Myocyte (in vitro differentiated cells): ENCODE measurements around the gene TRPM3. TPM values are rescaled to one million over a fixed set of nuclear protein-coding genes. Genes with fewer than 3 reads are reported as not detected.
"Not testable (repeated sequence)": the region's sequence is repeated elsewhere in the genome, so short reads cannot be mapped to it uniquely, and the experiment has no call there.

Experiments
- DNase-seq: peaks from one replicate; pipeline ENCODE4 v3.0.0-alpha.2; 2012; ENCODE audit warnings: low read depth
- total RNA-seq: library from RNA; depleted of rRNA; stranded (reverse); fragments of >200 nt; gene quantifications from 2 replicates; pipeline ENCODE4 v1.2.3, GENCODE V29; 2014

TRPM3 gene
- total RNA-seq, 1 donor from 2014 or later = 0.45 TPM

DNA sequence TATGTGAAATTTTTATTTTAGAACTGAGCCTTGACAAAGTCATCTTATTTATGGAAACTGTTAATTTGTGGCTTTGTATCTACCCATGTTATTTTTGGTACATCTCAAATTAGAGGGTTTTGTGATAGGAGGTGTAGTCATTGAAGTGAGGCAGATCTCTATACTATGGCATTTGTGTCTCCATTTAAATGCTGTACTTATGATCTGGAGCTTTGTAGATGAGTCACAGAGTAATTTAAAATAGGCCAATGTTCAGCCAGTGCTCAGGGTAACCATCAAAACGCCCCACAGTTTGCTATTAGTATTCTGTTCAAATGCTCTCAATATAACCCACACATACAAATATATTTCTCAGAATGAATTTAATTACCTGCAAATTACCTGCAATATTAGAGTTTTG, 355.5 kb downstream of the TRPM3 start:
- no peak for DNase-seq

GRCh38 chr9:70761139-70761670, 360.2 kb downstream of the TRPM3 start:
- no peak for DNase-seq

DNA sequence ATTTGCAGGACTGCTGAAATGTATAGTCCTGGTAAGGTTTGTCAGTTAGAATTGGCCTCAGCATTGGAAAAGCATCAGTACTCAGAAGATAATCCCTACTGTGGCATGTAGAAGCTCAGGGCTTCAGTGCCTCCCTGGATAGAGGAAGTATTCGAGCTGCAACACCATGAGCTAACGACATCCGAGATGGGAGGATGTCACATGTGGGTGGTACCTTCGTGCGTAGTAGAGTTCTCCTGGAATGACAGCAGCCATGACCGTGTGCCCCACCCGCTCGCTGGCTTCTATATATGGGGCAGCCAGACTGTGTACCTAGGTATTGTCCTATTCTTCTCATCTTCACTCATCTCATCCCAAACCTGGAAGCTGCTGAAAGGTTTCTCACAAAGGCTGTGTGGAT, 361.2 kb downstream of the TRPM3 start:
- no peak for DNase-seq

DNA sequence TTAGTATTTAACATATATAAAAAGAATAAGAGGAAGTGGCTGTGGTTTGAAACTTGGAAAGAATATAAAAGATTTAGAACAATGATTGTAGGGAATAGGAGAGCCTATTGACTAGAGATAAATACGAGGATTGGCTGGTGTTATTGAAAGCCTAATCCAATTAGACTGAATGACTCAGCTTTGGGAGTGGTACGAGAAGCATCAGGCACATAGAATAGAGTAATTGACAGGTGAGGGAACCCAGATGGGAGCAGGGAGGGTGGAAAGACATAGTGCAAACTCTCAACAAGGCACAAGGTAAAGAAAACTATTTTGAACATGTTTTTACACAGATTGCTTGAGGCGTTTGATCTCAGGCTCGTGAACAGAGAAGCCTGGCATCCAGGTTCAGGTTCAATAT, 368.1 kb downstream of the TRPM3 start:
- no peak for DNase-seq

GRCh38 chr9:70749066-70749465, 372.4 kb downstream of the TRPM3 start:
- no peak for DNase-seq

DNA sequence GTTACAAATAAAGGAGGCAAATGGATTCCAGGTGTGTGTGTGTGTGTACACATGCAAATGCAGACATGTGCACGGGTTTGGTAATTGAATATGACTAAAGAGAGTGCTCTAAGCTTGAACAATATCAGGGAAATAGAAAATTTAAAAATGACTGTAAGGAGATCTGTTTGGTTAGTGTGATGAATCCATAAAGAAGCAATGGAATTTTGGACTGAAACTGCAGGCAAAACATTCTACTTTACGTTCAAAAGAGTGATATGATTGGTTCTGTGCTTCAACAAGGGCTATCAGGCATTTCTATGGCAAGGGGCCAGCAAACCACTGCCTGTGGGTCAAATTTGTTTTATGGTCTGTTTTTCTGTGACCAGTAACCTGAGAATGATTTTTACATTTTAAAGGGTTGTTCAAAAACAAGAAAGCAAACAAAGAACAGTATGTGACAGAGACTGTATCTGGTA, 374.1 kb downstream of the TRPM3 start:
- DNase-seq = peak; percentile 47

GRCh38 chr9:70746760-70747159, 374.7 kb downstream of the TRPM3 start:
- peak; percentile 60 for DNase-seq

- DNase-seq = no peak
Measured at GRCh38 chr9:70746316-70746715, 375.1 kb downstream of the TRPM3 start.

GRCh38 chr9:70724794-70725193, 396.6 kb downstream of the TRPM3 start:
- DNase-seq = not testable (repeated sequence)

DNA sequence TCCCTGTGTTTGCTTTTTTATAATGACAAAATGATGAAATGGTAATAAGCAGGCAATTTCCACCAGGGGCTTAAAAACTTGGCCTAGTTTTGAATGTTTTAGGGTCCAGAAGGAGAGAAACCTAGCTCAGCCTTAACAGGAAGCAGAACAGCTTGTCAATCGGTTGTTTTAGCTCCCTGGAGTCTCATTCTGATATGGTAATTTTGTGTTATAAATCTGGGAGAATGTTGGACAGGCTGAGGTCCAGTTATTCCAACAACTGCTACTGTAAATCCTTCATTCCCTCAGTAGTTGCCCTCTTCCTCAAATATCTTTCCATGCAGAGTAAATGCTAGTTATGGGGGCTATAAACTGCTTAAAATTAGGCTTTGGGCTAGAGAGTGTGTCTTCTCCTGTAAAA, 397.4 kb downstream of the TRPM3 start:
- DNase-seq = not testable (repeated sequence)

- DNase-seq = not testable (repeated sequence)
Measured at GRCh38 chr9:70706797-70707196, 414.6 kb downstream of the TRPM3 start.

DNA sequence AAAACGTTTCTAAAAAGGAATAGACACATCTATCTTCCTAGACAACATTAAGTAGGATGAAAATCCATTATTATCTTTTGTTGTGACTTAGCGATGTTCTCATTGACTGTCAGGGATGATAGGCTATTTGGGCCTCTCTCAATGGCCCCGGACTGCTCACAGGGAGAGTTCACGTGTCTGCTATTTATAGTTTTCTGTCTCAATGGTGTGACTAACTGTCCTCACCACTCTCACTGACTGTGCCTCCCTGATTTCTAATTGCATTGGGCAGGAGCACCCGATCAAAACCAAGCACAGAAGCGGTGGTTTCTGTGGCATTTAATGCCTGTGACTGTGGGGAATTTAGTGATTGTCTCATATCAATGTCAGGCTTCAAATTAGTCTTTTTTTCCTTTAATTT, 420.3 kb downstream of the TRPM3 start:
- DNase-seq = peak; percentile 74

DNA sequence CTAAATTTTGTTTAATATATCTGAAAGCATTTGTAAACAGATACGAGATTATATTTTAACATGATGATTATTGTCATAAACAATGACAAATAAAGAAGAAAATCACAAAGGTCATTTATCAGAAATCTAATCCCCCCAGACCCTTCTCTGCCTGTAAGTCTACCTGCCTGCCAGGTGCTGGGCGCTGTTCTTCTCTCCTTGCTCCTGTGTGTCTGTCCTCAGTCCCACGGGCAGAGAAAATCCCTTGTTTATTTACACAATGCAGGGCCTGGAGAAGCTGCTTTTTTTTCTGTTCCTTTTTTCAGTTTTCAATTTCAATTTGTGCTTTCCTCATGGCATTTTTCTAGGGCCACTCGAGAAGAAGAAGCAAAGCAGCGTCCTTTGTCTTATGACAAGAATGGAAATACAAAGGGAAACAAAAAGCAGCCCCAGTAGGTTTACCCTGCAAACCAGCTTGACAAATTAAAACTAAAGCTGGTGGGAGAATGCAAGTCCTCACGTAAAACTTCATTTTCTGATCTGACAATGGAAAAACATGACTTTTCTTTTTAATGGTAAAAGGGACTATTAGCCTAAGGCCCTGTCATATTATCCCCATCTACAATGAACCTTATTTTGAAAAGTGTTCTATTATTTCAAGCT, 424.6 kb downstream of the TRPM3 start:
- DNase-seq = no peak

DNA sequence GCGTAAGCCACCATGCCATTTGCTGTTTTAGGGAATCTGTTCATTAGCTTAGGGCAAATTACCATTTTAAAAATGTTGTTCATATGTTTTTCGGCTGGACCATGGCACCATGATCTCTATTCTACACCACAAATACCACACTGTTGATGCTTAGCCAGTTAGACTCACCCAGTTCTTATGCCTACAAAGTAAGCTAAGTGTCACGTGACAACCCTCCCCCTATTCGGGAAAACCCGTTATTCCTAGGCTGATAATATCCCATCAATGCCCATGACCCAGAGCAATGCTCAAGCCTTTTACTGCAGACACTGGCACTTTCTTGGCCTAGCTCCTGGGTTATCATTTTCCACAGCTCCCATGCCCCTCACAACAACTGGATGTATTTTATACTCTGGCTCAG, 426.7 kb downstream of the TRPM3 start:
- DNase-seq = no peak

DNA sequence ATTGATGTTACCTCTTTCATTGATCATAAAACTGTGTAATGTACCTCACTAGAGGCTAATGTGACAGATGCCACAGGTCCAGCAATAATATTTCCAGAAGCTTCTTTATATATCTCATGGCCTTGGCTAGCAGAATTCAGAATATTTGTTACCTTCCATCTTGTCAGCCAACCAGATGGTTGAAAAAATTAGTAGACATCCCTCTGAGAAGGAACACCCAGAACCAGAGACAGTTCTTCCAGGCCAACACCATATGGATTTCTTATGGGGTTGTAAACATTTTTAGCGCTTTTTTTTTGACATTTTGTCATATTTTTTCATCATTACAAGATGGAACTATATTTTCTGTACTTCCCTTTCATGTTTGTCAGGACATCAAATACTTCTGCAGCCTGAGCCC, 428.2 kb downstream of the TRPM3 start:
- DNase-seq = no peak

DNA sequence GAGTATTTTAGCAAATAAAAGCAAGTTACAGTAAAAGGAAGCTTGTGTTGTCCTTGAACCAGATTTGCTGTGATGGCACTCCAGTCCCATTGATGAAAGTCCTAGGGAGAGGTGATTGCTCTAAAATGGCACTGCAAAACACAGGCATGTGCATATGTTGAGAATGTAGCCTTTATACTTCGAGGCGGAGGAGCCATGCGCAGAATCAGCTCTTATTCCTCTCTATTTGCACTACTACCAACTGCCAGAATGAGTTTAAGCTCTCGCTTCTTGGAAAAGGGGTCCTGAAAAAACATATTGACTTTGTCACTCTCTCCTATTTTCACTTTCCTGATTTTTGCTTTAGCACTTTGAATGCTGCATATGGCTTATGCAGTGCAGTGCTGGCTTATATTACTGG, 429.0 kb downstream of the TRPM3 start:
- no peak for DNase-seq

GRCh38 chr9:70688704-70689103, 432.7 kb downstream of the TRPM3 start:
- no peak for DNase-seq

DNA sequence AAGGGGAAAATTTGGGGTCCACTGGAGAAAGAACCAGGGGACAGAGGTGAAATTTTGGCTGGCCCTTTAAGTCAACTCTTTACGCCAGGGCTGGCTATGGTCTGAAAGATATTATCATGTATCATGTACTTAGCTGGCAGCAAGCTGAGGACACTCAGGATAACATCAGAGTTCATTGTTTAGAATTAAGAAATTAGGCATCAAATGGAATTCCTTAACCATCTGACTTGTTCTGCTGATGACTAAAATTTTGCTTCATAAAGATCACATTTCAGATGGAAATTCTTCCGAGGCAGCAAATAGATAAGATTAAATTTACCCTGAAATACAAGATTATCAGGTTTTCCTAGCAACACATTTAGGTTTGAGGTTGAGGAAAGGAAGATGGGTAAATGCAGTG, 437.6 kb downstream of the TRPM3 start:
- no peak for DNase-seq

- no peak for DNase-seq
Measured at GRCh38 chr9:70682298-70682697, 439.1 kb downstream of the TRPM3 start.

- DNase-seq = peak; percentile 19
Measured at GRCh38 chr9:70679845-70680244, 441.6 kb downstream of the TRPM3 start.

DNA sequence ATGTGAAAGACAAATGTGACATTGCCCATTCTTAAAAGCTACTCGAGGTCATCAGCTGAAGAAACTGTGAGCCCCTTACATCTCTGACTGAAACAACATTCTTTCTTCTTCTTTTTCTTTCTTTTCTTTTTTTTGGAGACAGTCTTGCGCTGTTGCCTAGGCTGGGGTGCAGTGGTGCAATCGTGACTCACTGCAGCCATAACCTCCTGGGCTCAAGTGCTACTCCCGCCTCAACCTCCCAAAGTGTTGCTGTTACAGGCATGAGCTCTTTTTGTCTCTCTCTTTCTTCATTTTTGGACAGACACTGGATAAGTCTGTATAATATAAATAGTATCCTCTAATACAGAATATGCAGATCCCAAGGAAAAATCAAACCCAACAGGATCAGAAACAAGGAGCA, 443.3 kb downstream of the TRPM3 start:
- no peak for DNase-seq

DNA sequence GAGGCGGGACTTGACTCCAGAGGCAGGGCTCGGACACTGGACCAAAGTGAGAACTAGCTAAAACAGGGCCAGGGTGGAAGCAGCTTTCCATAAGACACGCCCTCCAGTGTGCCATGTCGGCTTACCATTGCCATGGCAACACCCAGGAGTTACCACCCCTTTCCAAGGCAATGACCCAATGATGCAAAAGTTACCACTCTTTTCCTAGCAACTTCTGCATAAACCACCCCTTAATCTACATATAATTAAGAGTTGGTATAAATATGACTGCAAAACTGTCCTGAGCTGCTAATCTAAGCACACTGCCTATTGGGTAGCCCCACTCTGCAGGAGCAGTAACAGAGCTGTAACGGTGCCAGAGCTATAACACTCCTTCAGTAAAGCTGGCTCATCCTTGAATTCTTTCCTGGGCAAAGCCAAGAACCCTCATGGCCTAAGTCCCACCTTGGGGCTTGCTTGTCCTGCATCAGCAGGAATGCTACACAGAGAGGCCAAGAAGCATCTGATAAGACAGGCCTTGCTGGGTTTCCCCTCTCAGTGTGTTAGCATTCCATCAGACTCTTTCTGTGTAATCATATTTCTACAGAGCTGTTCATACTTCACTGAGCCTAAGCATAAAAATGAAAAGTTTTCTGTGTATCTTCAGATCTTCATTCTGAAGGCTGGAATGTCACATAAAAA, 444.2 kb downstream of the TRPM3 start:
- no peak for DNase-seq

GRCh38 chr9:70675868-70676370, 445.5 kb downstream of the TRPM3 start:
- DNase-seq = no peak
